GM21723 (cell line): ENCODE data around the gene THPO.
"Not testable (repeated sequence)": the region's sequence is repeated elsewhere in the genome, so short reads cannot be mapped to it uniquely, and the experiment has no call there.

ENCODE experiments used
- ATAC-seq: cut with Tn5 transposase; IDR thresholded peaks from one replicate; pipeline ENCODE4 v1.9.1; 2021; ENCODE audit warnings: mild to moderate bottlenecking, moderate library complexity; ENCODE audit not compliant: unreplicated experiment

THPO gene

GRCh38 chr3:184352149-184352785 lies 25.7 kb downstream of the THPO start:
- ATAC-seq = no peak

GRCh38 chr3:184351511-184352148 lies 26.4 kb downstream of the THPO start:
- no peak for ATAC-seq

- no peak for ATAC-seq
These were observed 27.4 kb downstream of the THPO start for GRCh38 chr3:184350618-184351017.

GRCh38 chr3:184349563-184350470 lies 28.2 kb downstream of the THPO start:
- no peak for ATAC-seq

GRCh38 chr3:184348057-184348382 lies 30.0 kb downstream of the THPO start:
- no peak for ATAC-seq

- no peak for ATAC-seq
These were observed 30.5 kb downstream of the THPO start for GRCh38 chr3:184347321-184348056.

- no peak for ATAC-seq
These were observed 31.4 kb downstream of the THPO start for GRCh38 chr3:184346480-184347190.

- no peak for ATAC-seq
These were observed 32.5 kb downstream of the THPO start for GRCh38 chr3:184345317-184346144.

- ATAC-seq = no peak
These were observed 33.3 kb downstream of the THPO start for GRCh38 chr3:184344579-184345316.

GRCh38 chr3:184343200-184343876 lies 34.7 kb downstream of the THPO start:
- ATAC-seq = no peak

- ATAC-seq = no peak
These were observed 36.1 kb downstream of the THPO start for GRCh38 chr3:184341925-184342324.

- not testable (repeated sequence) for ATAC-seq
These were observed 38.4 kb downstream of the THPO start for GRCh38 chr3:184339451-184340135.

- no peak for ATAC-seq
These were observed 39.0 kb downstream of the THPO start for GRCh38 chr3:184339001-184339400.

- ATAC-seq = no peak
These were observed 39.5 kb downstream of the THPO start for GRCh38 chr3:184338511-184338945.

GRCh38 chr3:184337981-184338380 lies 40.0 kb downstream of the THPO start:
- ATAC-seq = no peak

GRCh38 chr3:184337399-184337714 lies 40.6 kb downstream of the THPO start, which contains the start of gene FAM131A:
Gene FAM131A, plus strand, starts transcription at chr3:184337600. Its CDS starts 31 bp downstream, at chr3:184337631.
- no peak for ATAC-seq

GRCh38 chr3:184336547-184337398 lies 41.2 kb downstream of the THPO start:
- ATAC-seq = no peak
